HG03432 (cell line): Measurements from ENCODE around the gene ESAM.
"Not testable (repeated sequence)": the region's sequence is repeated elsewhere in the genome, so short reads cannot be mapped to it uniquely, and the experiment has no call there.

ENCODE experiments used
- ATAC-seq: cut with Tn5 transposase; IDR thresholded peaks from one replicate; pipeline ENCODE4 v1.9.1; 2021; ENCODE audit warnings: mild to moderate bottlenecking, moderate library complexity; ENCODE audit not compliant: unreplicated experiment

ESAM gene

GRCh38 chr11:124776865-124777645, 15.0 kb upstream of the ESAM start:
- no peak for ATAC-seq

- ATAC-seq, result not testable (repeated sequence)
Observed at GRCh38 chr11:124770959-124771358, 8.9 kb upstream of the ESAM start.

- ATAC-seq, result no peak
Observed at GRCh38 chr11:124769806-124770774, 8.0 kb upstream of the ESAM start.

- ATAC-seq, result no peak
Observed at GRCh38 chr11:124768914-124769313, 6.8 kb upstream of the ESAM start.

GRCh38 chr11:124766156-124766555, 4.1 kb upstream of the ESAM start:
- ATAC-seq, result no peak

DNA sequence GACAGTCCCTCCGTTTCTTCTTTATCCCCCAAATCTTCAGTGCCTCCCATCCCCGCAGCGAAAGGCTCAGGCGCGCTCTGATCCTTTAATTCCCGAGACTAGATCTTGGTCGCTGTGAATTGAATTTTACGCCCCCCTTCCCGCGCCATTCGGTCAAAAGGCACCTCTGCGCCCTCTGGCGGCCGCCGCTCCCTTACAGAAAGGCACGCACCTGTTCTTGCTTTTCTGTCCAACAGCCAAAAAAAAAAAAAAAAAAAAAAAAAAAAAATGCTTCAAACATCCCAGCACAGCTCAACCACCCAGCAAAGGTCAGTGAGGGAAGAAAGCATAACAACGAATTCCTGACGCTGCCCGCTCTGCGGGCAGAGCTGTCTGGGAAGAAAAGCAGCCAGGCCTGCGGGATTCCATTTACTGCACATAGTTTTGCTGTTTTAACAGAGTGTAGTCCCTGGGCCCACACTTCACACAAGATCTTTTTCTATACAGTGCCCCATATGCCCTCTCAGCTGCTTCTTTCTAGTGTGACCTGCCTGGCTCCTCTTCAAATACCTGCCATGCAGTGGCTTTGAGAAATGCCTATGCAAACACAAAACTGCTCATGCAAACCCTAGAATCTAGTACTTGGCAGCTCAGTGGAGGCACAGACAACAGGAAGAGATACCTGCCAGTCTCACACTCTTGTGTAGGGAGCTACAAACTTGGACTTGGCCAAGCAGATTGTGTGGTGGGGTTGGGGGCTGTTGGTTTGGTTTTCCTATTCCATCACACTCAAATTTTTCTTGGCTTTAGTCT, 1.3 kb upstream of the ESAM start:
- peak; percentile 23 for ATAC-seq

GRCh38 chr11:124762624-124763155, 600 bp upstream of the ESAM start:
- peak; percentile 11 for ATAC-seq

DNA sequence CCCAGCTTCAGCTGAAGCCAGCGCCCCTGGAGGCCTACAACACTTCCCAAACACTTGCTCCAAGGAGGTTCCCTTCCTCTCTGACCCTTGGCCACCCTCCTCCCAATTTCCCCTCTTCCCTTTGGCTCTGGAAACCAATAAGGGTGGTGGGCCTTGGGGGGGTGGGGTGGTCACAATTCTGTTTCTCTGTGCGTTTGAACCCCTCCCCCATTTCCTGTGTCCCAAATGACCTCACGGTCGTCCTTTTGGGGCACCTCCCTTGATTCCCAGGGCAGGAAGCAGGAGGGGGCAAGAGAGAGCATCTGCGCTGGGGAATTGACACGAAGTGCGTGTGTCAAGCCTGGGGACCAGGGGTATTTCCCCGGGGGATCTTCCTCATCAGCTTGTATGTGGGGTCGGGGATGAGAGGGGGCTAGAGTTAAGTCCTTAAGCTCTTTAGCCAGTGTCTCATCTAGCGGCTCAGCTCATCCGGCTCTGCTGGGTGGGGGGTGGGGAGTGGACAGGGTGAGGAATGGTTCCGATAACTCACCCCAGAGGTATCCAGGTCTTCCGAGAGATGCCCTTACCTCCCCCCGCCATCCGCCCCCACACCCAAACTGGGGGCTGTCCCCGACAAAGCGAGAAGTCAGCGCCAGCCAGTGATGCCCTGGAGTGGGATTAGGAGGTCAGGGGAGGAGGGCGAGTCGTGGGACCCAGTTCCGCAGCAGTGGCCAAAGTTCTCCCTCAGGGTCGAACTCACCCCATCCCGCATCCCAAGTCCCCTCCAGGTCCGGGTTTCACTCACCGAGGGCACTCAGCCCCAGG, 587 bp downstream of the ESAM start:
- no peak for ATAC-seq

GRCh38 chr11:124760806-124761205, 1.3 kb downstream of the ESAM start:
- ATAC-seq, result no peak

DNA sequence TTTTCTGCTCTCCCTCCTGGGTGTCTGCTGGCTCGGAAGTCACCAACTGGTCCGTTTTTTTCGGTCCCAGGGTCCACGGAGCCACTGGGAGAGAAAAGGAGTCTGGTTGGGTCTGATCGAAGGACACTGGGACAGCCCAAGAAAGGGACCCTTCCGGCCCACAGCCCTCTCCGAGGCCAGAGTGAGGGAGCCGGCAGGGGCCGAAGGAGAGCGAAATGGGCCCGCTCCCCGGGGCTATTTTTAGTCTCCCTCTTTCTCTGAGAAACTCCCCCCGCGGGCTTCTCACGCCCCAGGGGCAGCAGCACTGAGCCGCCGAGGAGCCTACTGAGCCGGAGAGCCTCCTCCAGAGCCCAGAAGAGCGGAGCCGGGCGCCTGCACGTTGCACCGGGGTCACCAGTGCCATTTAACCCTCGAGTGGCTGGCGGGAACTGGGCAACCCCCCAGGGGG, 1.9 kb downstream of the ESAM start:
- peak; percentile 30 for ATAC-seq

DNA sequence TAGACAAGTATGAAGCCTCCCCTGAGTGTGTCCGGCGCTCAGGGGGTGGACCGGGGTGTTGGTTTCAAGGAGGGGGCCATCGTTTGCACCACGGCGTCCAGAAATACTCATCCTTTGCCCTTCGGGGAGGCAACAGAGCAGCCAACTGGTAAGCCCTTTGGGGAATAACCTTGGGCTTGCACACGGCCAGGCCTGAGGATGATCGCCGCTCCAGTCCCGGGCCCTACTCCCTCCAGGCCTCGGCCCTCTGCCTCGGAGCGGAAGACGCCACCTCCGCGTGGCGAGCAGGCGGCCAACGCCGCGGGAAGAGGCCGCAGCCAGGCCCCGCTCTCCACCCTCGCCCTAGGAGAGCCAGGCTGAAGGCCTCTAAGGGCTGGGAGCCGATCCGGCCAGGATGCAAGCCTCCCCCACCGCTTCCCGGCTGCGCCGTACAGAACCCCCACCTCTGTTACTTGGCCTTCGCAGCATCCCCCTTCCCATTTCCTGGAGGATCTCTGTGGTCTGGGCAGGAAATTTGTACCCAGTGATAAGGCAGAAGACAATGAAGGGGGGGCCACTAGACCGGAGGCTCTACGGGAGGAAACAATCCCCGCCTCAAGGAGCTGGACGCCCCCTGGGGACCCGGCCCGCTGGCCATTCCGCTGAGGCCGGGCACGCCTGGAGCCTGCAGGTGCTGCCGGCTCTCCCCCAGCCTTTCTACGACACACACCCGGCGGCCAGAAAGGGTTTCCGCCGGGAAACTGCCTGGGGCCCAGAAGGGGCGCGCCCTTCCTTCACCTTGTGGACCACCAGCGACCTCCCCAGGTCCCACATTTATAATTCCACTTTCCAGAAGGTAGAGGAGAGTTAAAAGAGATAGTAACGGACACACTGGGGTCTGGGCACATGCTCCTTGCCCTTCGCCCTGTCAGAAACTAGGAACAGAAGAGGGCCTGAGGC, 2.6 kb downstream of the ESAM start:
- no peak for ATAC-seq

GRCh38 chr11:124758355-124759265, 3.5 kb downstream of the ESAM start:
- ATAC-seq, result peak; percentile 55

GRCh38 chr11:124757320-124757719, 4.8 kb downstream of the ESAM start:
- no peak for ATAC-seq

GRCh38 chr11:124756753-124757227, 5.3 kb downstream of the ESAM start:
- ATAC-seq, result no peak

GRCh38 chr11:124756033-124756752, 5.9 kb downstream of the ESAM start:
- ATAC-seq, result no peak

DNA sequence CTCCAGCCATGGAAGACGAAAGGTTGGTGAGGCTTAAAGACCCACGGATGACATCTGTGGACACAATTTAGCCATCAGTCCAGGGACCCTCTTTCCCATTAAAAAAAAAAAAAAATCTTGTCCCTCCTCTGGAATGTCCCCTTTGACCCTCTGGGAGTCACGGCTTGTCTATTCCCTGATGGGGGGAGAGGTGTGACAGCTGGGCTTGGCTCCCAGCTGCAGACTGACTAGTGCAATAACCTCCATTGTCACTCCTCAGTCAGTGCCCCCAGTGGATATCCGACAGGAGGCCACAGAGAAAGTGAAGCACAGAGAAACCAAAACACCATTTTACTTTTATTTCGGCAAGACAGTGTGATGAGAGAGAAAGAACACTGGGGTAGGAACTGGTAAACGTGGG, 7.4 kb downstream of the ESAM start:
- no peak for ATAC-seq

GRCh38 chr11:124754309-124754708, 7.8 kb downstream of the ESAM start:
- ATAC-seq, result no peak
